Measurements from ENCODE around the gene N4BP2.
"Not testable (repeated sequence)": the region's sequence is repeated elsewhere in the genome, so short reads cannot be mapped to it uniquely, and the experiment has no call there.

N4BP2 gene

GRCh38 chr4:40086421-40086820 is 29.8 kb downstream of the N4BP2 start:
- DNase-seq (ENCODE audit: insufficient read length, low spot score) (no peak), FAIRE-seq (no peak)

GRCh38 chr4:40087799-40088366 is 31.2 kb downstream of the N4BP2 start:
- FAIRE-seq (no peak), DNase-seq (ENCODE audit: insufficient read length, low spot score) (no peak)

- not testable (repeated sequence) for FAIRE-seq
These were observed 36.8 kb downstream of the N4BP2 start for GRCh38 chr4:40093400-40093799.

GRCh38 chr4:40099010-40099409 is 42.4 kb downstream of the N4BP2 start:
- FAIRE-seq = no peak

More at GRCh38 chr4:40093400-40093799, 36.8 kb downstream of the N4BP2 start:
- DNase-seq (ENCODE audit: insufficient read length, low spot score) = not testable (repeated sequence)

GRCh38 chr4:40107150-40107549 is 50.5 kb downstream of the N4BP2 start:
- not testable (repeated sequence) for DNase-seq (ENCODE audit: insufficient read length, low spot score); FAIRE-seq

More at GRCh38 chr4:40099010-40099409, 42.4 kb downstream of the N4BP2 start:
- no peak for DNase-seq (ENCODE audit: insufficient read length, low spot score)

- FAIRE-seq = no peak
These were observed 55.6 kb downstream of the N4BP2 start for GRCh38 chr4:40112027-40112792.

GRCh38 chr4:40114206-40114605 is 57.6 kb downstream of the N4BP2 start:
- FAIRE-seq (no peak), DNase-seq (ENCODE audit: insufficient read length, low spot score) (no peak)

More at GRCh38 chr4:40112027-40112792, 55.6 kb downstream of the N4BP2 start:
- DNase-seq (ENCODE audit: insufficient read length, low spot score) = no peak

- FAIRE-seq (no peak), DNase-seq (ENCODE audit: insufficient read length, low spot score) (no peak)
These were observed 62.2 kb downstream of the N4BP2 start for GRCh38 chr4:40118861-40119260.

GRCh38 chr4:40119344-40119743 is 62.7 kb downstream of the N4BP2 start:
- FAIRE-seq = no peak
- DNase-seq (ENCODE audit: insufficient read length, low spot score) = no peak

- peak; percentile 85 for FAIRE-seq
These were observed 64.9 kb downstream of the N4BP2 start for GRCh38 chr4:40121515-40121914.

GRCh38 chr4:40122941-40123340 is 66.3 kb downstream of the N4BP2 start:
- FAIRE-seq (peak; percentile 42), DNase-seq (ENCODE audit: insufficient read length, low spot score) (no peak)

More at GRCh38 chr4:40121515-40121914, 64.9 kb downstream of the N4BP2 start:
- no peak for DNase-seq (ENCODE audit: insufficient read length, low spot score)

- no peak for DNase-seq (ENCODE audit: insufficient read length, low spot score)
- FAIRE-seq = no peak
These were observed 68.0 kb downstream of the N4BP2 start for GRCh38 chr4:40124690-40125089.

GRCh38 chr4:40130401-40131036 is 73.9 kb downstream of the N4BP2 start:
- DNase-seq (ENCODE audit: insufficient read length, low spot score) (no peak), FAIRE-seq (no peak)

- DNase-seq (ENCODE audit: insufficient read length, low spot score) (no peak), FAIRE-seq (peak; percentile 44)
These were observed 76.2 kb downstream of the N4BP2 start for GRCh38 chr4:40132816-40133215.

GRCh38 chr4:40134206-40134917 is 77.7 kb downstream of the N4BP2 start:
- FAIRE-seq = peak; percentile 28

GRCh38 chr4:40136202-40136601 is 79.6 kb downstream of the N4BP2 start:
- DNase-seq (ENCODE audit: insufficient read length, low spot score); FAIRE-seq: not testable (repeated sequence)

More at GRCh38 chr4:40134206-40134917, 77.7 kb downstream of the N4BP2 start:
- no peak for DNase-seq (ENCODE audit: insufficient read length, low spot score)

- FAIRE-seq (no peak), DNase-seq (ENCODE audit: insufficient read length, low spot score) (no peak)
These were observed 83.5 kb downstream of the N4BP2 start for GRCh38 chr4:40140196-40140595.

GRCh38 chr4:40140597-40140996 is 83.9 kb downstream of the N4BP2 start:
- not testable (repeated sequence) for DNase-seq (ENCODE audit: insufficient read length, low spot score); FAIRE-seq

GRCh38 chr4:40143926-40144508 is 87.4 kb downstream of the N4BP2 start:
- DNase-seq (ENCODE audit: insufficient read length, low spot score) (no peak), FAIRE-seq (no peak)

GRCh38 chr4:40144716-40145115 is 88.1 kb downstream of the N4BP2 start:
- DNase-seq (ENCODE audit: insufficient read length, low spot score) = no peak
- no peak for FAIRE-seq

All from GM19239 (cell line).